Measurements from ENCODE around the gene MEIS3. TPM values are rescaled to one million over a fixed set of nuclear protein-coding genes. Genes with fewer than 3 reads are reported as not detected.

MEIS3 gene
- total RNA-seq, 4 donors from 2014 or later, result 11.5 to 30.8 (median 16.8) TPM

DNA sequence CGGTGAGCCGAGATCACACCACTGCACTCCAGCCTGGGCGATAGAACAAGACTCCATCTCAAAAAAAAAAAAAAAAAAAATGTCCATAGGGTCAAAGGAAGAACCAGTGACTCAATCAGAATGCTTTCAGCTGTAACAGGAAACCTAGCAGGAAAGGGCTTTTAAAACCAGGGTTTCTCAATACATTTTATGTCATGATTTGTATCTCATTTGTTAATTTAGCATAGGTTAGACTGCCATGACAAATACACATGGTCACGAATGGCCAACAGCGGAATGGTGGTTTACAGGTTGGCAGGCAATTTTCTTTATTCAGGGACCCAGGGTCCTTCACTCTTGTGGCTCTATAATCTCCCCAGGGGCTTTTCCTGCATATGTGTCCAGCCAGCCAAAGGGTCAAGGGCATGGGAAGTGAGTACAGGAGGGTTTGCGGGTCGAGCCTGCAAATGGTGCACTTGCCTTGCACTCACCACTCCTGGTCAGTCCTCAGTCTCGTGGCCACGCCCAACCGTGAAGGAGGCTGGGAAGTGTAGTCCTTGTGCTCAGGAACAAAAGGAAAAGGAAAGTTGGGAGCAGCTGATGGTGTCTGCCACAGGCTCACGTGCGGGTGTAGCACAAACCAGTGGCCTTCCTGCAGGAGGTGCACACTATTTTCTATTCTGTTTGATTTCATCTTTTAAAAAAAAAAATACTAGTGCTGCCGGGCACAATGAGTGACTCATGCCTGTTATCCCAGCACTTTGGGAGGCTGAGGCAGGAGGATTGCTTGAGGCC, 55.4 kb downstream of the MEIS3 start:
- TF ChIP-seq EP300 (IDR thresholded peaks at IDR 0.05), result no peak
- TF ChIP-seq, protein P1, sequence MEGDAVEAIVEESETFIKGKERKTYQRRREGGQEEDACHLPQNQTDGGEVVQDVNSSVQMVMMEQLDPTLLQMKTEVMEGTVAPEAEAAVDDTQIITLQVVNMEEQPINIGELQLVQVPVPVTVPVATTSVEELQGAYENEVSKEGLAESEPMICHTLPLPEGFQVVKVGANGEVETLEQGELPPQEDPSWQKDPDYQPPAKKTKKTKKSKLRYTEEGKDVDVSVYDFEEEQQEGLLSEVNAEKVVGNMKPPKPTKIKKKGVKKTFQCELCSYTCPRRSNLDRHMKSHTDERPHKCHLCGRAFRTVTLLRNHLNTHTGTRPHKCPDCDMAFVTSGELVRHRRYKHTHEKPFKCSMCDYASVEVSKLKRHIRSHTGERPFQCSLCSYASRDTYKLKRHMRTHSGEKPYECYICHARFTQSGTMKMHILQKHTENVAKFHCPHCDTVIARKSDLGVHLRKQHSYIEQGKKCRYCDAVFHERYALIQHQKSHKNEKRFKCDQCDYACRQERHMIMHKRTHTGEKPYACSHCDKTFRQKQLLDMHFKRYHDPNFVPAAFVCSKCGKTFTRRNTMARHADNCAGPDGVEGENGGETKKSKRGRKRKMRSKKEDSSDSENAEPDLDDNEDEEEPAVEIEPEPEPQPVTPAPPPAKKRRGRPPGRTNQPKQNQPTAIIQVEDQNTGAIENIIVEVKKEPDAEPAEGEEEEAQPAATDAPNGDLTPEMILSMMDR (IDR thresholded peaks at IDR 0.05), result no peak
- TF ChIP-seq POLR2A (IDR thresholded peaks at IDR 0.05), result no peak
- no peaks in the 10 kb centered on the region for H3K4me1 ChIP-seq
- DNase-seq (ENCODE audit: low spot score in 2 of 2), result no peak
- no peaks in the 10 kb centered on the region for H3K9me3 ChIP-seq
- H3K27me3 ChIP-seq, result no peaks in the 10 kb centered on the region
- peaks cover 0 to 95% (median 32%) of the 10 kb centered on the region in 3 donors for H3K36me3 ChIP-seq
- no peak overlapping the region for H3K27ac ChIP-seq
- WGBS, 2 donors, result 85 to 89% methylated on average over 13 of the region's 13 CpGs
- H3K4me3 ChIP-seq, result no peak overlapping the region

DNA sequence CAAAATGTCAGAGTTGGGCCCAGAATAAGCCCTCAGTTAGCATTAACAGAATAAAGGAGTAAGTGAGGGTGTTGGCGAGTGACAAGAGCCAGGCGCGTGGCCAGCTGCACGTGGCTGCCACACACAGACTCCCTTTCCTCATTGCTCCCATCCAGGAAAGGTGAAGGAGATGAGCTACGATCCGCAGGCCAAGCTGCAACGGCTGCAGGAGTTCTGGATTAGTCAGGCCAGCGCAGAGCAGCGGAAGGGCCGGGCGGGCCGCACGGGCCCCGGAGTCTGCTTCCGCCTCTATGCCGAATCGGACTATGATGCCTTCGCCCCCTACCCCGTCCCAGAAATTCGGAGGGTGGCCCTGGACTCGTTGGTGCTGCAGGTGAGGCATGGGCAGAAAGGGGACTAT, 57.0 kb downstream of the MEIS3 start:
- no peak overlapping the region for H3K27ac ChIP-seq
- H3K36me3 ChIP-seq, result peaks cover 2 to 100% (median 47%) of the 10 kb centered on the region in 3 donors
- TF ChIP-seq, protein P1 (IDR thresholded peaks at IDR 0.05), result no peak
- no peak for TF ChIP-seq POLR2A (IDR thresholded peaks at IDR 0.05)
- no peak for TF ChIP-seq EP300 (IDR thresholded peaks at IDR 0.05)
- peaks cover 0 to 3% (median 0%) of the 10 kb centered on the region in 4 donors for H3K9me3 ChIP-seq
- WGBS, 2 donors, result 93 to 95% methylated on average over 21 of the region's 21 CpGs
- H3K4me3 ChIP-seq, result no peak overlapping the region
- H3K27me3 ChIP-seq, result no peaks in the 10 kb centered on the region
- no peak for DNase-seq (ENCODE audit: low spot score in 2 of 2)
- no peaks in the 10 kb centered on the region for H3K4me1 ChIP-seq

GRCh38 chr19:47358936-47359335, 60.4 kb downstream of the MEIS3 start:
- WGBS, 2 donors, result 89 to 95% methylated on average over 6 of the region's 6 CpGs
- H3K27me3 ChIP-seq, result no peaks in the 10 kb centered on the region
- H3K36me3 ChIP-seq, result peaks cover 2 to 100% (median 56%) of the 10 kb centered on the region in 3 donors
- no peak for TF ChIP-seq EP300 (IDR thresholded peaks at IDR 0.05)
- TF ChIP-seq, protein P1 (IDR thresholded peaks at IDR 0.05), result no peak
- TF ChIP-seq POLR2A (IDR thresholded peaks at IDR 0.05), result no peak
- H3K27ac ChIP-seq, result no peak overlapping the region
- H3K4me1 ChIP-seq, result no peaks in the 10 kb centered on the region
- DNase-seq (ENCODE audit: low spot score in 2 of 2), result no peak
- no peak overlapping the region for H3K4me3 ChIP-seq
- peaks cover 0 to 3% (median 0%) of the 10 kb centered on the region in 4 donors for H3K9me3 ChIP-seq

DNA sequence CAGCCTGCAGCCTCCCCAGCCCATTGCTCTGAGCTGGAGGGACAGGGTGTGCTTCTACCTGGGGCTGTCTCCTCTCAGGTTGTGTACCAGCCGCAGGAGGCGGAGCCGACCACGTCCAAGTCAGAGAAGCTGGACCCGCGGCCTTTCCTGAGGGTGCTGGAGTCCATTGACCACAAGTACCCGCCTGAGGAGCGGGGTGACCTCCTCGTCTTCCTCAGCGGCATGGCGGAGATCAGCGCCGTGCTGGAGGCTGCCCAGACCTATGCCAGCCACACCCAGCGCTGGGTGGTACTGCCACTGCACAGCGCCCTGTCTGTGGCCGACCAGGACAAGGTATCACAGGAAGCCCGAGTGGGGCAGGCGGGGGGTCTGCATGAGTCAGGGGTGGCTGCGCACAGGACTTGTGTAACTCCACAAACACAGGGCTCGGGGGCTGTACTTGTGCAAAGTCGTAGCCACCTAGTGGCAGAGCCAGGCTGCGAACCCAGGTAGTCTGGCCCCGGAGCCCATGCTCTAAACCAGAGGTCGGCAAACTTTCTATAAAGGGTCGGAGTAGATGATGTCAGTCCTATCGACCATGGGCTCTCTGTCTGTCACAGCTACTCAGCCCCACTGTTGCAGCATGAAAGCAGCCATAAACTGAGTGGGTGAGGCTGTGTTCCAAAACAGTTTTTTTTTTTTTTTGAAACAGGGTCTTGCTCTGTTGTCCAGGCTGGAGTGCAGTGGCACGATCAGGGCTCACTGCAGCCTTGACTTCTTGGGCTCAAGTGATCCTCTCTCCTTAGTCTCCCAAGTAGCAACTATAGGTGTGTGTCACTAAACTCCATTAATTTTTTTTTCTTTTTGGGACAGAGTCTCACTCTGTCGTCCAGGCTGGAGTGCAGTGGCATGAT, 61.3 kb downstream of the MEIS3 start:
- H3K9me3 ChIP-seq, result peaks cover 0 to 3% (median 0%) of the 10 kb centered on the region in 4 donors
- DNase-seq (ENCODE audit: low spot score in 2 of 2), result no peak
- no peaks in the 10 kb centered on the region for H3K4me1 ChIP-seq
- no peak overlapping the region for H3K4me3 ChIP-seq
- peaks cover 5 to 100% (median 53%) of the 10 kb centered on the region in 3 donors for H3K36me3 ChIP-seq
- 86 to 95% methylated on average over 8 to 25 of the region's 28 CpGs for WGBS, 2 donors
- TF ChIP-seq, protein P1 (IDR thresholded peaks at IDR 0.05), result no peak
- H3K27me3 ChIP-seq, result no peaks in the 10 kb centered on the region
- H3K27ac ChIP-seq, result no peak overlapping the region

DNA sequence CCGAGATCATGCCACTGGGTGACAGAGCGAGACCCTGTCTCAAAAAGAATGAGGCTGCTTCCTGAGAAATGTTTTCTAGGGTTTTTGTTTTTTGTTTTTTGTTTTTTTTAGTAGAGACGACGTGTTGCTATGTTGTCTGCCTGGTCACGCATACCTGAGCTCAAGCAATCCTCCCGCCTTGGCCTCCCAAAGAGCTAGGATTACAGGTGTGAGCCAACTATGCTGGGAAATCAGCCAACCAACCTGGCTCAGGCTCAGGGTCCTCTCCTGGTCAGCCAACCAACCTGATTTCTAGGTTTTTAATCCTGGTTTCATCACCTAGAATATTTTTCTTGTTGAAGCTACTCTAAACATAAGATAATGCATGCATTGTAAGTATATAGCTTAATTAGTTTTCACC, 62.4 kb downstream of the MEIS3 start:
- H3K36me3 ChIP-seq, result peaks cover 5 to 100% (median 46%) of the 10 kb centered on the region in 3 donors
- 95 to 96% methylated on average over 6 of the region's 6 CpGs for WGBS, 2 donors

More for the DNA sequence above, 62.4 kb downstream of the MEIS3 start:
- Histone ChIP-seq H3K27me3 (no peaks in the 10 kb centered on the region), H3K9me3 (peaks cover 0 to 3% (median 0%) of the 10 kb centered on the region in 4 donors), H3K4me3 (no peak overlapping the region), H3K4me1 (peaks cover 0 to 1% (median 0%) of the 10 kb centered on the region in 4 donors), H3K27ac (no peak overlapping the region)
- no peak for DNase-seq (ENCODE audit: low spot score in 2 of 2)
- TF ChIP-seq EP300 (IDR thresholded peaks at IDR 0.05) (no peak), POLR2A (IDR thresholded peaks at IDR 0.05) (no peak)
- TF ChIP-seq, protein P1 (IDR thresholded peaks at IDR 0.05), result no peak
